K562 (cell line): Measurements from ENCODE around the gene ERC2.

Source experiments
- CTCF ChIP-seq, 3 experiments: IDR thresholded peaks in 2 of 3; conservative IDR thresholded peaks in 1 of 3; 2 replicates each; pipeline ENCODE4 v1.5.1; 2011 to 2012; ENCODE audit warnings: low read length in 3 of 3, mild to moderate bottlenecking in 3 of 3, control low read depth in 2 of 3, improper control_type of control experiment in 1 of 3, inconsistent platforms in 1 of 3, low read depth in 1 of 3, mixed read lengths in 1 of 3, moderate library complexity in 1 of 3; ENCODE audit not compliant: insufficient read depth in 2 of 3
- NR3C1 ChIP-seq: sonication (generic); formaldehyde crosslinking; IDR thresholded peaks from 2 replicates; pipeline ENCODE4 v1.8.1; 2022; ENCODE audit warnings: missing genetic modification reagents
- ZNF263 ChIP-seq: sonication (generic); formaldehyde crosslinking; IDR thresholded peaks from 2 replicates; pipeline ENCODE4 v1.8.0; 2022; ENCODE audit warnings: mild to moderate bottlenecking, missing genetic modification reagents, borderline replicate concordance

GRCh38 chr3:55751730-55752129 lies 716.5 kb downstream of the ERC2 start:
- TF ChIP-seq NR3C1 (CRISPR knock-in tag) (no peak), ZNF263 (CRISPR knock-in tag) (no peak), CTCF (IDR thresholded peaks at IDR 0.05 in 2 of 3, conservative IDR thresholded peaks at IDR 0.05 in 1 of 3; ENCODE audit: insufficient read depth in 2 of 3, low read depth in 1 of 3, low read length in 3 of 3) (no peak)
